DOHH2 (cell line): ENCODE results near the gene ABCA9.

Experiments used
- H3F3A ChIP-seq: fragments of 200-600 bp; sonication (generic), shearing (Covaris generic); 2 replicates; pipeline ENCODE4 v1.6.0; 2016; ENCODE audit warnings: antibody characterized with exemption, mild to moderate bottlenecking; ENCODE audit not compliant: control insufficient read depth, insufficient read depth
- H3K27ac ChIP-seq: fragments of 200-600 bp; sonication (generic); 2 replicates; pipeline ENCODE4 v1.5.1; 2014; ENCODE audit warnings: low read depth, mild to moderate bottlenecking, low read length, moderate library complexity
- H3K27me3 ChIP-seq: fragments of 200-600 bp; sonication (generic); 2 replicates; pipeline ENCODE4 v1.6.1; 2014; ENCODE audit warnings: mild to moderate bottlenecking, low read length, mixed read lengths; ENCODE audit not compliant: control insufficient read depth
- H3K36me3 ChIP-seq: fragments of 200-600 bp; sonication (generic); 2 replicates; pipeline ENCODE4 v1.6.1; 2014; ENCODE audit warnings: mild to moderate bottlenecking, low read length, moderate library complexity, mixed read lengths; ENCODE audit not compliant: control insufficient read depth
- H3K4me1 ChIP-seq: fragments of 200-600 bp; sonication (generic); 2 replicates; pipeline ENCODE4 v1.6.1; 2014; ENCODE audit warnings: mild to moderate bottlenecking, low read length, mixed read lengths; ENCODE audit not compliant: control insufficient read depth
- H3K4me2 ChIP-seq: fragments of 200-600 bp; sonication (generic); 2 replicates; pipeline ENCODE4 v1.6.0; 2014; ENCODE audit warnings: mild to moderate bottlenecking, low read length, moderate library complexity
- H3K4me3 ChIP-seq: fragments of 200-600 bp; sonication (generic); 2 replicates; pipeline ENCODE4 v1.5.1; 2014; ENCODE audit warnings: mild to moderate bottlenecking, low read length, mixed read lengths
- H3K79me2 ChIP-seq: fragments of 200-600 bp; sonication (generic); 2 replicates; pipeline ENCODE4 v1.6.1; 2014; ENCODE audit warnings: mild to moderate bottlenecking, low read length, mixed read lengths; ENCODE audit not compliant: control insufficient read depth
- H3K9me2 ChIP-seq: fragments of 200-600 bp; sonication (generic); replicated peaks from 2 replicates; pipeline ENCODE4 v1.6.1; 2014; ENCODE audit warnings: mild to moderate bottlenecking, low read length, mixed read lengths; ENCODE audit not compliant: control insufficient read depth
- H3K9me3 ChIP-seq: fragments of 200-600 bp; sonication (generic); 2 replicates; pipeline ENCODE4 v1.6.1; 2014; ENCODE audit warnings: antibody characterized with exemption, low read length, mixed read lengths; ENCODE audit not compliant: control insufficient read depth, insufficient read depth
- H4K20me1 ChIP-seq: fragments of 200-600 bp; sonication (generic); 2 replicates; pipeline ENCODE4 v1.6.0; 2014; ENCODE audit warnings: low read depth, mild to moderate bottlenecking, antibody characterized with exemption, low read length, moderate library complexity; ENCODE audit not compliant: control insufficient read depth, insufficient read depth
- EZH2phosphoT487 ChIP-seq: fragments of 200-600 bp; sonication (generic); IDR thresholded peaks from 2 replicates; pipeline ENCODE4 v1.6.1; 2017; ENCODE audit warnings: borderline replicate concordance, mild to moderate bottlenecking, antibody characterized with exemption, low read length, moderate library complexity, mixed read lengths
- TF ChIP-seq, protein P1 (sequence below): fragments of 200-600 bp; sonication (generic); IDR thresholded peaks from one replicate; pipeline ENCODE4 v1.5.1; 2014; ENCODE audit warnings: antibody characterized with exemption, mild to moderate bottlenecking, low read depth, low read length; ENCODE audit not compliant: poor library complexity, severe bottlenecking

Gene ABCA9

DNA sequence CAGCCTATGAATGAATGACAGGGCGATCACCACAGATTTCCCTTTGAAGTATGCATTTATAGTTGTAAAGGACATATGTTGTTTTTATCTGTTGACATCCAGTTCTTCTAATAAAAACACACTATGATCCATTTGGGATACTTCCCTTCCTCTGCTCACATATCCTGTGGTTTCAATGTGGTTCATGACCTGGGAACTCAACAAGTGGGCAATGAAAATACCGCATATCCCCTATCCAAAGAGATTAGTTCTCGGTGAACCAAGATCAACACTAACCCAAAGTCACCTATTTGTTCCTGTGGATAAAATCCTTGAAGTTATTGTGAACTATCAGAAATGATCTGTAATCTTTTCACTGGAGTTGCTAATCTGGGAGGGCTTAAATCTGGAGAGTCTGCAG, 121.5 kb downstream of the ABCA9 start:
- H3F3A ChIP-seq, result no peaks in the 10 kb centered on the region
- H3K9me2 ChIP-seq, result no peaks in the 10 kb centered on the region
- no peak overlapping the region for H3K4me3 ChIP-seq
- no peak overlapping the region for H3K4me2 ChIP-seq
- no peaks in the 10 kb centered on the region for H3K36me3 ChIP-seq
- no peaks in the 10 kb centered on the region for H4K20me1 ChIP-seq
- no peak for TF ChIP-seq EZH2phosphoT487
- TF ChIP-seq, protein P1, sequence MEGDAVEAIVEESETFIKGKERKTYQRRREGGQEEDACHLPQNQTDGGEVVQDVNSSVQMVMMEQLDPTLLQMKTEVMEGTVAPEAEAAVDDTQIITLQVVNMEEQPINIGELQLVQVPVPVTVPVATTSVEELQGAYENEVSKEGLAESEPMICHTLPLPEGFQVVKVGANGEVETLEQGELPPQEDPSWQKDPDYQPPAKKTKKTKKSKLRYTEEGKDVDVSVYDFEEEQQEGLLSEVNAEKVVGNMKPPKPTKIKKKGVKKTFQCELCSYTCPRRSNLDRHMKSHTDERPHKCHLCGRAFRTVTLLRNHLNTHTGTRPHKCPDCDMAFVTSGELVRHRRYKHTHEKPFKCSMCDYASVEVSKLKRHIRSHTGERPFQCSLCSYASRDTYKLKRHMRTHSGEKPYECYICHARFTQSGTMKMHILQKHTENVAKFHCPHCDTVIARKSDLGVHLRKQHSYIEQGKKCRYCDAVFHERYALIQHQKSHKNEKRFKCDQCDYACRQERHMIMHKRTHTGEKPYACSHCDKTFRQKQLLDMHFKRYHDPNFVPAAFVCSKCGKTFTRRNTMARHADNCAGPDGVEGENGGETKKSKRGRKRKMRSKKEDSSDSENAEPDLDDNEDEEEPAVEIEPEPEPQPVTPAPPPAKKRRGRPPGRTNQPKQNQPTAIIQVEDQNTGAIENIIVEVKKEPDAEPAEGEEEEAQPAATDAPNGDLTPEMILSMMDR, result no peak
- no peak overlapping the region for H3K27ac ChIP-seq
- no peaks in the 10 kb centered on the region for H3K27me3 ChIP-seq
- no peaks in the 10 kb centered on the region for H3K4me1 ChIP-seq
- no peaks in the 10 kb centered on the region for H3K9me3 ChIP-seq
- no peaks in the 10 kb centered on the region for H3K79me2 ChIP-seq

DNA sequence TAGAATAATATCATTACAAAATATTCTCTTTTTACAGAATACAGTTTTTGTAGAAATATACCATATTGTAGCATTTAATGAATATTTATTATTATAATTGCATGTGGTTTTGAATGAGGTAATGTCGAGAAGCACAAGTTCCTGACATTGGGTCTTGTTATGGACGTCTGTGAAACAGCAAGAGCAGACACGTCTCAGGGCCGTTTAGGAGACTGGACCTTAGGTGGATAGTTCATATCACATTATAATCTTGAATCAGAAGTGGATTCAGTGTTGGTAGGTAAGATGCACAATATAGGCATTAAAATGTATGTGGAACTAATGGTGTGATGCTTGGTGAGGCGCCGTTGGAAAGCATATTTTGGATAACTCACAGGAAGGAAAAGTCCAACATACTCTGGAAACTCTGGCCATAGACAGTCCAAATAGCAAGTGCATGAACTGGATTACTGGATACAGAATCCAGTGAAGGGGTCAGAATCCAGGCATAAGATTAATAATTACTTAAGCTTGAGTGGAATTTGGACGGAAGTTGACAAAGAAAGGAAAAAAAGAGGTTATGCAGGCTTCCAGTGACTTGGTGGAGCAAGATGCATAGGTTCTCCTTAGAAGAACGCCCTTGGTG, 122.7 kb downstream of the ABCA9 start:
- no peak for TF ChIP-seq EZH2phosphoT487
- TF ChIP-seq, protein P1, result no peak
- H3K9me2 ChIP-seq, result no peaks in the 10 kb centered on the region
- no peaks in the 10 kb centered on the region for H3K9me3 ChIP-seq
- no peaks in the 10 kb centered on the region for H3K36me3 ChIP-seq
- no peaks in the 10 kb centered on the region for H3K4me1 ChIP-seq
- no peak overlapping the region for H3K4me2 ChIP-seq
- H4K20me1 ChIP-seq, result no peaks in the 10 kb centered on the region
- no peaks in the 10 kb centered on the region for H3K79me2 ChIP-seq
- H3K4me3 ChIP-seq, result no peak overlapping the region
- H3K27me3 ChIP-seq, result no peaks in the 10 kb centered on the region
- H3F3A ChIP-seq, result no peaks in the 10 kb centered on the region
- no peak overlapping the region for H3K27ac ChIP-seq

GRCh38 chr17:68927516-68927915, 133.2 kb downstream of the ABCA9 start:
- no peaks in the 10 kb centered on the region for H3K9me3 ChIP-seq
- TF ChIP-seq, protein P1, result no peak
- no peak for TF ChIP-seq EZH2phosphoT487
- no peaks in the 10 kb centered on the region for H3K4me1 ChIP-seq
- H3K27ac ChIP-seq, result no peak overlapping the region
- no peaks in the 10 kb centered on the region for H3K36me3 ChIP-seq
- H3K4me3 ChIP-seq, result no peak overlapping the region
- H3K27me3 ChIP-seq, result no peaks in the 10 kb centered on the region
- H3K9me2 ChIP-seq, result no peaks in the 10 kb centered on the region
- no peak overlapping the region for H3K4me2 ChIP-seq
- no peaks in the 10 kb centered on the region for H4K20me1 ChIP-seq
- H3K79me2 ChIP-seq, result no peaks in the 10 kb centered on the region
- H3F3A ChIP-seq, result no peaks in the 10 kb centered on the region
